GM18858 (cell line): ENCODE measurements around the gene WSCD2.

Experiments
- ATAC-seq: cut with Tn5 transposase; IDR thresholded peaks from one replicate; pipeline ENCODE4 v1.9.1; 2021; ENCODE audit not compliant: unreplicated experiment

The WSCD2 gene

DNA sequence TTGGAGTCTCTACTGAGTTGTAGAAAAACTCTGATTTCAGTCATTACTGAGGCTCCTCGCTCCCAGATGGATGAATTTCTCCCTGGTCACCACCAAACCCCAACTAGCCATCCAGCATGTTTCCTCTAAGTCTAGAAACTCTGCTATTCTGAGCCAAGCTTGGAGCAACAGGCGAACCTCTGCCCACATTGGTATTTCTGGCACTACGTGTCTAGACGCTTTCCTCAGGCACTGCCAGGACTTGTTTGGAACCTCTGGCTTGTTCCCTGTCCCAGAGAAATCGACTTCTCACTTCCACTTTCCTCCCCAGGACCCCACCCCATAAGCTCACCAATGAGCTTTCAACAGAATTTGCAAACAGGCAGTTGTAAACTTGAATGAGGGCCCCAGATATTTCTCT lies 27.6 kb downstream of the WSCD2 start:
- ATAC-seq = no peak

DNA sequence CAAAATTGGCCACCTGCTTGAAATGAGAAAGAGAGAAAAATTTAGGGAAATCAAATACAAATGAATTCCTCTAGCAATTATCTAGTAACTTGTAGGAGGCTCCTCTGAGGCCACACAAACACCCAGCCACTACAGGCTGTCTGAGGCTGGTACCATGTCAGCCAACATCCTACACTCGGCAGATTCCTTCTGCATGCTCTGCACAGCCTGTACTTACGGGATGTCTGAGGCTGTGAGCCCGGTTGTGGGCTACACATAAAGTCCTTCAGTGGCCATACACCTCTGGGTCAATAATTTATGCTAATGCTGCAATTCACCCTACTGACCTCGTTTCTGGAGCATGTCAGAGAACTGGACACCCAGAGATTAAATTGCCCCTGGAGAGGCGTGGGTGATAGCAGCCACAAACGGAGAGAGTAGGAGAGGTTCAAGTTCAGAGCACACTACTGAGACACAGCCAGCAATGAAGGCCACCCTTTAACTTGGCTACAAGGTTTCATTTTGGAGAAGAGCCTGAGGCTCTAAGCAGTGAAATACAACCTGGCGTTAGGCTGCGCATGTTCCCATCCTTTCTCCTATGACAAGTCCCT lies 28.9 kb downstream of the WSCD2 start:
- no peak for ATAC-seq

DNA sequence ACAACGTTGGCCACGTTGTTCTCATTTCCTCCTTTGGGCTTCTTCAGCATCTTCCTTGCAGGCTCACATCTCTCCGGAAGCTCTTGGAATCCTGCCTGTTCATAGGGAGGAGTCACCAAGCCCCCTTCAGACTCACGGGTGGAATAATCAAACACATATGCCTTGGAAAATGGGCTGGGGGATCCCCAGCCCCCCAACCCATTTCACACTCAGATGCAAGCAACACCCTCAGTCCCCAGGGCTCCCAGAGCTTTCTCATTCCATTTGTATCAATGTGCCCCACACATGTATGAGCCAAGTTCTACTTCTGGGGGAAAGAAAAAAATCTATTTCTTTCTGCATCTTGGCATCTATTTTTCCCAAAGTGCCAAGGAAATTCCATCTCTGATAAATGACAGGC lies 33.1 kb downstream of the WSCD2 start:
- no peak for ATAC-seq

DNA sequence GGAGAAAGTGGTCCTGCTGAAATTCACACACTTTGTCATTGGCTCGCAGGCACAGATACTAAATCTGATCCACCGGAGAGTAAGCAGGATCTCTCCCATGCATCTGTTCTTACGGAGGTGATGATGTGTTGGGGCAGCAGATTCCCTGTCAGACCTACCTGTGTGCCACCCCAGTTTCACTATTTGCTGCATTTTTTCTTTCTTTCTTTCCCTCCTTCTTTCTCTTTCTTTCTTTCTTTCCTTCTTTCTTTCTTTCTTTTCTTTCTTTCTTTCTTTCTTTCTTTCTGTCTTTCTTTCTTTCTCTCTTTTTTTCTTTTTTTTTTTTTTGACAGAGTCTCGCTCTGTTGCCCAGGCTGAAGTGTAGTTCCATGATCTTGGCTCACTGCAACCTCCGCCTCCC lies 37.4 kb downstream of the WSCD2 start:
- no peak for ATAC-seq

DNA sequence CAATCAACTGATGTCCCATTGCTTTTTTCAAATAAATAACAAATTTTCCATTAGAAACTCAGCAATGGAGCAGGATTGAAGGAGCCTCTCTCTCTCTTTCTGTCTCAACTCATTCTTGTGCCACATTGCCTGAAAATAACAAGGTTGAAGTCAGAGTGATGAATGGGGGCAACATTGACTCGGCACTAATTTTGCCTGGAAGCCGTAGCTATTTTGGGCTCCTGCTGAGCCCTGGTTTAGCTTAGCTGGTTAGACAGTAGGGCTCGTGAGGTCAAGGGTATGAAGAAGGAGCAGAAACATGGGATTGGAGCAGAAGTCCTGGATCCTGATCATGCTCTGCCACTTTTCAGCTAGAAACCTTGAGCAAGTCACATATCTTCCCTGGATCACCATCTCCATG lies 38.9 kb downstream of the WSCD2 start:
- ATAC-seq = no peak

DNA sequence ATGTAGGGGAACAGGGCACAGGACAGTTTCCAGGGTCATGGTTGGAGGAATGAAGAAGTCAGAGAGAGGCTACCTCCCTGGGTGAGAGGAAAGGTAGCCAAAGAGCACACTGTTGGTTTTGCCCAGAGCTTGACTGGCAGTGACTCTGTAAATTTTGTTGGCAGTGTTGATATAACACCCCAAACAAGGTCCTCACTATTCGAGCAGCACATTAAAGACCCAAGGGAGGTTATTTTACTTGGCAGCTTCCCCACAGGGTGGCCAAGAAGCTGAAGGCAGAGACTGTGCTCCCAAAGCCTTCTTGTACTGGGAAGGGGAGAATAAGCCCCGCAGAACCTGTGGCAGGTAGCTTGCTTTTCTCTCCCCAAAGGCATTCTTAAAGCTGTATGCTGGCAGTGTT lies 40.6 kb downstream of the WSCD2 start:
- ATAC-seq = no peak

DNA sequence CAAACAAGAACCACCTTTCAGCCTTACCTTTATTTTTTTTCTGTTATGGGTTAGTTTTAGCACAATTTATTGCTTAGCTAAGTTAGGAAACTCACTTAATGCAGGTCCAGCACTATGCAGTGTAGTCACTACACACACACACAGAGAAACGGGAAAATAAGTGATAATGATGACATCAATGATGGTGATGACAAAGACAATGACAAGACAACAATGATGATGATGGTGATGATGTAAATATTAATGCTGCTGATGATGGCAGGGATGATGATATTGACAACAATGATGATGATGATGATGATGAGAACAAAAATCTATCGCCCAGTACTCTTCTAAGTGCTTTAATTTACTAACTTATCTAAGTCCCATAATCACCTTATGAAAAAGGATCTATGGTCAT lies 41.1 kb downstream of the WSCD2 start:
- ATAC-seq = no peak

DNA sequence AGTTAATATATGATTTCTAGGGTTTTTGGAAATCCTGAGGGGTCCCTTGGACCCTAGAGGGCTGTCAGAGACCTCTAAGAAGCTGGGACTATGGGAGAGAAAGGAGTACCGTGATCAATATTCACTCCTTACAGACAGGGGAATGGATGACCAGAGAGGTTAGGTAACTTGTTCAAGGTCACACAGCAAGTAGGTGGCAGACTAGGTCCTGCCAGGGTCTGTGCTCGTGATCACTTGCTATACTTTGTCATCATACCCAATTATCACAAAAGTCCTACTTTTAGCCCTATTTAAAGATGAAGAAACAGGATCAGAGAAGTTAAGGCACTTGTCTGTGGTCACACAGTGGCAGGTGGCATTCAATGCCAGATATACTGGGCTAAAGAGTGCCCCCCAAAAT lies 42.9 kb downstream of the WSCD2 start:
- ATAC-seq = no peak

DNA sequence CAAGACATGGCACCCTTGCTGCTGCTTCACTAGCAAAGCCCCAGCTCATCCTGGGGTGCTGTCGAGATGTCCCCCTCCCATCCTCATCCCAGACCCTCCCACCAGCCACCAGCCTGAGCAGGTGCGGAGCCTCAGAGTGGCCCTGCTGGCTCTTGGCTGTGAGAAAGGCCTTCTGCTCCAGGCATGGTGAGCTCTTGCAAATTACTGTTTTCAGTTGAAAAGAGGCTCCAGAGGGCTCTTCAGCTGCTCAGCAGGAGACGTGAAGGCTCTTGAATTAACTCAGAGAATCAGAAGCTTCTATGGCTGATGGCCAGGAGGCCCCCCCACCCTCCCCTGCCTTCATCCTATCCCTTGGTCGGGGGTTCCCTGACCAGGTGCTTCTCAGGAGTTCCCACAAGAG lies 44.1 kb downstream of the WSCD2 start:
- ATAC-seq = no peak

DNA sequence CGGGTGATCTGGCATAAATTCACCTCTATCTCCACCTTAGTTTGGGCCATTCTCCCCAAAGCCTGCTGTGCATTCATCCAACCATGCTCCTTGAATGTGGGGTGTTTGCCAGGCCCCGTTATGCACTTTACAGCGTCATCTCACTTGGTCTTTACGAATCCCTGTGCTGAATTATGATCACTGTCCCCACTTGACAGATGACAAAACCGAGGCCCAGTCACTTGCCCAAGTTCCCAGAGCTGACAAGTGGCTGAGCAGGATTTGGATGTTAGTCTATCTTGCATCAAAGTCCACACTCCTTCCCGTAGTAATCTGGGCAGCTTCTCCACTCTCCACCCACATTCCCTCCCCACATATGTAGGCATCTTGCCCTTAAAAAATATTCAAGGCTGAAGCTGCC lies 44.8 kb downstream of the WSCD2 start:
- no peak for ATAC-seq

DNA sequence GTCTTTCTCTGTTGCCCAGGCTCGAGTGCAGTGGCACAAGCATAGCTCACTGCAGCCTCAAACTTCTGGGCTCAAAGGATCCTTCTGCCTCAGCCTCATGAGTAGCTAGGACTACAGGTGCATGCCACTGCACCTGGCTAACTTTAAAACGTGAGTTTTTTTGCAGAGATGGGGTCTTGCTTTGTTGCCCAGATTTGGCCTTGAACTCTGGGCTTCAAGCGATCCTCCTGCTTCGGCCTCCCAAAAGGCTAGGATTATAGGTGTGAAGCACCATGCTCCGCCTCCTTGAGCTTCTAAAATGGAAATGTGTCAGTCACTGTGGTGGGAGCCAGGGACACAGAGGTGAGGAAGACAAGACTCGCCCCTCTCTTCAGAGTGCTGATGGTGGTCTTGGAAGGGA lies 45.6 kb downstream of the WSCD2 start:
- no peak for ATAC-seq

DNA sequence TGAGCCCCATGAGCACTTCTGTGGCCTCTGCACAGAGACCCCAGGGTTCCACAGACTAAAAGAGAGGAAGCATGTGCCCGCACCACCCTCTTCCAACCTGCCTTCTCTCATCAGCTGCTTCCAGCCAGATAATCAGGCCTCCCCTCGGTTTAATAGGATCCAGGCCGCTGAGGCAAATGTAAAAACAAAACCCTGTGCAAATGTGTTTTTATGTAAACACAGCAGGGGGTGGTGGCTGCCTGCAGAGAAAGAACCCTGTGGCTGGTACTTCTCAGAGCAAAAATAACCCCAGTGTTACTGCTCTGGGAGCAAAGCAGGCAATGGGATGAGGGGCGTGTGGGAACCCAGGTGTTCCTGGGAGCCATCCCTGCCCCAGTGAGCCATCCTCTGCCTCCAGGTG lies 46.2 kb downstream of the WSCD2 start:
- ATAC-seq = no peak

DNA sequence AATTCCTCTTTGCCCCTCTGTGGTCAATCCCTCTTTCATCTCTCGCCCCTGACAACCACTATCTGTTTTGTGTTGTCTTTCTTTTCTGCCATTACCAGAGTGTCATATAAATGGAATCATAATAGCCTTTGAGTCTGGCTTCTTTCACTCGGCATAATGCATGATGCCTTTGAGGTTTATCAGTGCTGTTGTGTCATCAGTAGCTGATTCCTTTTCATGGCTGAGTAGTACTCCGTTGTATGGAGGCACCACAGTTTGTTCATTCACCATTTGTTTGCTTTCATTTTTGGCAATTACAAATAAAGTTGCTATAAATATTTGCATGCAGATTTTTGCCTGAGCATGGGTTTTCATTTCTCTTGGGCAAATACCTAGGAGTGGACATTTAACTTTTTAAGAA lies 47.2 kb downstream of the WSCD2 start:
- ATAC-seq = no peak

DNA sequence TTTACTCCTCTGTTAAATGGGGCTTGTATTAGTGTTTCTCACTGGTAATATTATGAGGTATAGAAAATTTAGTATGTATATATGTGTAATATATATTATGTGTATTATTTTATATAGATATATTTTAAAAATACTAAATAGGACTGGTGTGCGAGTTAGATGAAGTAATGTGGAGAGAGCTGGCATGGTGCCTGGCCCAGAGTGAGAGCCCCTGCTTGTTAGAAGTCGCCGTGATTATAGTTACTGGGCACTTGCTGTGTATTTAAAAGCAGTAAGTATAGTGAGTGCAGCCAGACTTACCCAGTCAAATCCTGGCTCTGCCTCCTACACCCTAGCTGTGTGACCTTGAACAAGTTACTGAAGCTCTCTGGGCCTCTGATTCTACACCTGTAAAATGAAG lies 48.0 kb downstream of the WSCD2 start:
- no peak for ATAC-seq

DNA sequence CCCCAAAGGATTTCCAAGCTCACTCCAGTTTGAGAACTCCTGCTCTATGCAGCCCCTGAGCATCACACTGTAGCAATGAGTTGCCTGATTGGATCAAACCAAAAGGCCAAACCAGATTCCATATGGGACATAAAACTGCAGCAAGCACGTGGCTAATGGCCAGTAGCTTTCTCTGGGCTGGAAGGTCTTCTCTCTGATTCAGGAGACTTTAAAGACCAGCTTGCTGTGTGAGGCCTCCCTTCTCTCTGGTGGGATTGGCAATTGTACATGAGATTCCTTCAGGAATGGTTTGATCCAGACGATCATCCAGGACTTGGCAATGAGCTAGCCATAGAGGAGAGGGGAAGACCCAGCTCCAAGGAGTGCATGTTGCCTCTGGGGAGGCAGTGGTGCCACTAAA lies 50.2 kb downstream of the WSCD2 start:
- ATAC-seq = no peak

DNA sequence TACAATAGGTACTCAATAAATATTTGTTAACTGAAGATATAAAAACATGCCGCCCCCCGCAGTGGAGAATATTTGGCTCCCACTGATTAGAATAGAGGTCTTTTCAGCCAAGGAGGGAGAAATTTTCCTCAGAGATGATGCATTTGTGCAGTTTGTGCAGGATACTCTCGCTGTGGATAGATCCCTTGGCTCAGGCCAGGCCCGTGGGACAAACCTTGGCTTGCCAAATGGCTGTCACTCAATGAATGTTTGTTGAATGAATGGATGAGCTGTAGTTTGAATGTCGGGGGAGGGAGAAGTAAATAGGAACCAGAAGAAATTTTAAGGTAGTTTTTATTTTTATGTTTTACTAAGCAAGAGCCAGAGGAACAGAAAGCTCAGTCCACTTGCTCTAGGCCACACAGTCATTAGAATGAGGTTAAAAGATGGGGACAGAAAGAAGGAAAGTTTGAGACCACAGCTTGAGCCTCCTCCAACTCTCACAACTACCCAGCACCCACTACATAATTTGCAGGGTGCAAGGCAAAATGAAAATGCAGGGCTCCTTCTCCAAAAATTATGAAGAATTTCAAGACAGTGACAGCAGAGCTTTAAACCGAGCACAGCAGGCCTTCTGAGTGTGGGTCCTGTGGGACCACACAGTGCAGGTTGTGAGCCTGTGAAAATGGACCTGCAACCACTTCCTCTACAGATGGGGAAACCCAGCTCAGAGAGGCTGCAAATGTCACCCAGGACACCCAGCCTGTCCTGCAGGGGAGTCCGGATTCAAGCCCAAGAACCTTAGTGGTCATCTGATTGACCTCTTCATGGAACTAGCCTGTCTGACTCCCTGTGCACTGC lies 51.4 kb downstream of the WSCD2 start:
- ATAC-seq = no peak

DNA sequence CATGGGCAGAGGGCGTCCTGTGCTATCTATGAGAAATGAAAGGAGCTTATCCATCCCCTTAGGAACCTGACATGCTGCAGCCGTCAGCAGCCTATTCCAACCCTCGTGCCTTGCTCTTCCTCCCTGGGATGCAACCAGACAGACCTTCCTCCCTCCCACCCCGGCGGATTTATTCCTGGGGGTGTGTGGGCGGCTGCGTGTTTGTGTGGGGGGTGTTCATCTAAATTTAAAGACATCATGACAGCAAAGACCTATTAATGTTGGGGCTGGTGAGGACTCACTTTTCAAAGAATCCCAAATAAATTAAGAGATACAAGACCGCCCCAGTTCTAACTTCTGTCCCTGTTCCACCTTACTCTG lies 52.0 kb downstream of the WSCD2 start:
- no peak for ATAC-seq

DNA sequence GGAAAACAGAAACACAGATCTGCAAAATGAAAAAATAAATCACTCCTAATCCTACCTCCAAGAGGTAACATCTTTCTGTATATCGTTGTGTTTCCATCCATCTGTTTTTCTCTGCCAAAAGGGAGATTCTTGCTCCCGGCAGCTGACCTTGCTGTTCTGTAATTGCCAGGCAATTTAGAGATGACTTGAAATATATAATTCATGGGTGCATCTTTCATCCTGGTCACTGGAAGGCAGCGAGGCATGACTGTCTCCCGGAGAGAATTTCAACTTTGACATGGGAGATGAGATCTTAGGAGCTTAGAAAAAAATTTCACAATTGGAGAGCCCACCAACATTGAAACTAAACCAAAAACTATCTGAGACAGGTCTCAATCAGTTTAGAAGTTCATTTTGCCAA lies 53.0 kb downstream of the WSCD2 start:
- ATAC-seq = no peak

DNA sequence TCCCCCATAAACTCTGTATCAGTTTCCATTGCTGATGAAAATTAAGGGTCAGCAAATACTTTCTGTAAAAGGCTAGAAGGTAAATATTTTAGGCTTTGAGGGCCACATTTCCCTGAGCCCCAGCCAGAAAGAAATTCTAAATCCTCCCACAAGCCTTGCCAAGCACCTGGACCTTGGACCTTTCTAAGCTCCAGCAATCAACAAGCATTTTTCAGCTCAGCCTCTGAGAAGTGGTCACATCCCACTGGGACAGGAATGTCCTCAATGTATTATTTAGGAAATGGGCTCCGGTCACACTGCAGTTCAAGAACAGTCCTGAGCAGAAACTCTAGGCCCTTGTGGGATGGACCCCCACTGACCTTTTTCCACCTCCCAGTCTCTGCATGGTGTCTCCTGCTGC lies 55.9 kb downstream of the WSCD2 start:
- ATAC-seq = no peak

DNA sequence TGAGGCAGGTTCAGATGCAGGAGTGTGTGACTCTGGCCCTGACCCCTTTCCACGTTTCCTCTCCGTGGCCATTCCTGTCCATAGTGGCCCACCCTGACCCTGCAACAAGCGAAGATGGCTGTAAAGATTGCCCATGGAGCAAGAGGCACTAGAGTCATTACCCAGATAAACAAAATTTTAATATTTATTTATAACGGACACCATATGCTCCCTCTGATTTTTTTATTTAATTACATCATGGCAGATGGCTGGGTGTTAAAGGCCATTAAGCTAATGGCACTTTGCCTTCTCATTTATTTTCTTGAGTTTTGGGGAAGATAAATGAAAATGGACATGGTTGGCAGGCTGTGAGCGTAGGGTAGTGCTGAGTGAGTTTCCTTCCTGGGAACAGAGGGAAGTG lies 58.7 kb downstream of the WSCD2 start:
- ATAC-seq = no peak

DNA sequence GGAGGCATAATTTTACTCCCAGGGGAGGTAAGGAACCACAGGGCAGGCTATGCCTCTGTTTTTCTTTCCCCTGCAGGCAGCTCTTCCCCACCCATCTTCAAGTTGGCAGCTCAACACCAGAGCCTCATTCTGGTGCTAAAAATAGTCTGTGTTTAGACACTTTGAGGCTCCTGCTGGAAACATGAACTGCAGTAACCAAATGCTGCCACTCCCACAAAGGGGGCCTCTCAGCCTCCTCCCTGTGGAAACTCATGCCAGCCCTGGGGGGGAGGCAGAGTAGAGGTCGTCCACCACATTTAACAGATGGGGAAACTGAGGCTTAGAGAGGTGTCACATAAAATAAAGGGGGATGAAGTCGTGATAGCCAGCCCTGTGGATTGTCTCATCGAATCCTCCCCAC lies 61.4 kb downstream of the WSCD2 start:
- no peak for ATAC-seq

DNA sequence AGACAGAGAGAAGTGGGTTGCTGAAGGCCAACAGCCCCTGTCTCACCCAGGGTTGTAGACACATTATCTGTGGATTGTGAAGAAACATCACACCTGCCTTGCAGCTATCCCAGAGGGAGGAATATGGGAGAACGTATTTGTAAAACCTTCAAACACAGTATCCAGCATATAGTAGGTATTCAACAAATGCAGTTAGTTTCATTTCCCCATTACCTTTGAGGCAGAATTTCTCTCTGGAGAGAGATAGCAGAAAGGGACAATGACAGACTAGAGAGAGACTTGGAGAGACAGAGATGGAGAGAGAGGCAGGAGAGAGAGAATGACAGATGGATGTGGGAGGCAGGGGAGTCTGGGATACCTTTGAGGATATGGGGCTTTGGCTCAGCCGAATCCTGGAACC lies 62.0 kb downstream of the WSCD2 start:
- ATAC-seq = no peak

DNA sequence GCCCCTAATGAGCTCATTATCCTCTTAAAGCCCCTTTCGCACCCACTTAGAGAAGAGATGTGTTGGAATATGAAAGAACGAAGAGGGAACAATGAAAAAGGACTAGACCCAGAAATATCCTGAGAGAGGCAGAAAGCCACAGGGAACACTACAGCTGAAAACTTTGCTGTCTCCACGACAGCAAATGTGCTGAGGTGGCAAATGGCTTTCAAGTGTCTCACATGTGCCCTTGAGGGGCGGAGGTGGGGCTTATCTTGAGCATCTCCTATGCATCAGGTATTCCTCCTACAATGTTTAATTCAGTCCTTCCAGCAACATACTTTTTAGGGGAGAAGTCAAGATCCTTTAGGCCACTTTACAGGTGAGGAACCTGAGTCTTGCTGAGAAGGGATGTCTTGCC lies 62.9 kb downstream of the WSCD2 start:
- no peak for ATAC-seq
